WTC11 (cell line): ENCODE results near the gene LRRC14B.

Source experiments
- HMGA2 ChIP-seq: fragments of 250-450 bp; sonication (Bioruptor Pico); IDR thresholded peaks from 2 replicates; pipeline ENCODE4 v1.4.0; 2021; ENCODE audit warnings: mild to moderate bottlenecking, moderate library complexity
- IRF2 ChIP-seq: sonication (generic); formaldehyde crosslinking; IDR thresholded peaks from 2 replicates; pipeline ENCODE4 v1.8.0; 2022; ENCODE audit warnings: low read depth, missing genetic modification reagents, borderline replicate concordance
- PRRX2 ChIP-seq: fragments of 250-450 bp; sonication (Bioruptor Pico); IDR thresholded peaks from 2 replicates; pipeline ENCODE4 v1.8.0; 2021; ENCODE audit warnings: mild to moderate bottlenecking
- TEAD1 ChIP-seq: sonication (generic); formaldehyde crosslinking; IDR thresholded peaks from 2 replicates; pipeline ENCODE4 v1.8.0; 2022; ENCODE audit warnings: mild to moderate bottlenecking, missing genetic modification reagents
- TP53 ChIP-seq: sonication (generic); formaldehyde crosslinking; IDR thresholded peaks from 2 replicates; pipeline ENCODE4 v1.8.1; 2023; ENCODE audit warnings: mild to moderate bottlenecking, missing genetic modification reagents
- ZNF121 ChIP-seq: sonication (generic); formaldehyde crosslinking; IDR thresholded peaks from 2 replicates; pipeline ENCODE4 v1.8.0; 2023; ENCODE audit warnings: missing genetic modification reagents
- TF ChIP-seq, protein P1 (sequence below): fragments of 200-600 bp; IDR thresholded peaks from 2 replicates; pipeline ENCODE4 v1.8.0; 2022; ENCODE audit warnings: antibody characterized with exemption
- TF ChIP-seq, protein P2 (sequence below): sonication (generic); formaldehyde crosslinking; conservative IDR thresholded peaks from 2 replicates; pipeline ENCODE4 v1.8.1; 2023; ENCODE audit warnings: mild to moderate bottlenecking, low read depth, missing genetic modification reagents, moderate library complexity
- TF ChIP-seq, protein P3 (sequence below): sonication (generic); formaldehyde crosslinking; IDR thresholded peaks from 2 replicates; pipeline ENCODE4 v1.8.1; 2022; ENCODE audit warnings: missing genetic modification reagents, borderline replicate concordance
- TF ChIP-seq, protein P4 (sequence below): sonication (generic); formaldehyde crosslinking; IDR thresholded peaks from 2 replicates; pipeline ENCODE4 v1.8.1; 2022; ENCODE audit warnings: low read depth, missing genetic modification reagents, borderline replicate concordance
- TF ChIP-seq, protein P5 (sequence below): sonication (generic); formaldehyde crosslinking; IDR thresholded peaks from 2 replicates; pipeline ENCODE4 v1.8.0; 2022; ENCODE audit warnings: mild to moderate bottlenecking, missing genetic modification reagents

DNA sequence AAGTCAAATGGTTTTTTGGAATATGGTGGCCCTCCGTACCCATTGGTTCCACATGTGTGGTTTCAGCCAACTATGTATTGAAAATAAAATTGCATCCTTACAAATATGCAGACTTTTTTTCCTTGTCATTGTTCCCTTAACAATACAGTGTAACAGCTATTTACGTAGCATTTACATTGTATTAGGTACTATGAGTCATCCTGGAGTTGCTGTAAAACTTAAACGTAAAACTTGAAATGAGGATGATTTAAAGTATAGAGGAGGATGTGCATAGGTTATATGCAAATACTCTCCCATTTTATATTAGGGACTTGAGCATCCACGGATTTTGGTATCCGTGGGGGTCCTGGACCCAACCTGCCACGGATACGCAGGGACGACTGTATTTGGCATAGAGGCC lies 43.2 kb downstream of the LRRC14B start:
- TF ChIP-seq, protein P1, sequence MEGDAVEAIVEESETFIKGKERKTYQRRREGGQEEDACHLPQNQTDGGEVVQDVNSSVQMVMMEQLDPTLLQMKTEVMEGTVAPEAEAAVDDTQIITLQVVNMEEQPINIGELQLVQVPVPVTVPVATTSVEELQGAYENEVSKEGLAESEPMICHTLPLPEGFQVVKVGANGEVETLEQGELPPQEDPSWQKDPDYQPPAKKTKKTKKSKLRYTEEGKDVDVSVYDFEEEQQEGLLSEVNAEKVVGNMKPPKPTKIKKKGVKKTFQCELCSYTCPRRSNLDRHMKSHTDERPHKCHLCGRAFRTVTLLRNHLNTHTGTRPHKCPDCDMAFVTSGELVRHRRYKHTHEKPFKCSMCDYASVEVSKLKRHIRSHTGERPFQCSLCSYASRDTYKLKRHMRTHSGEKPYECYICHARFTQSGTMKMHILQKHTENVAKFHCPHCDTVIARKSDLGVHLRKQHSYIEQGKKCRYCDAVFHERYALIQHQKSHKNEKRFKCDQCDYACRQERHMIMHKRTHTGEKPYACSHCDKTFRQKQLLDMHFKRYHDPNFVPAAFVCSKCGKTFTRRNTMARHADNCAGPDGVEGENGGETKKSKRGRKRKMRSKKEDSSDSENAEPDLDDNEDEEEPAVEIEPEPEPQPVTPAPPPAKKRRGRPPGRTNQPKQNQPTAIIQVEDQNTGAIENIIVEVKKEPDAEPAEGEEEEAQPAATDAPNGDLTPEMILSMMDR, result no peak
- no peak for TF ChIP-seq IRF2 (CRISPR knock-in tag)
- TF ChIP-seq, protein P2, sequence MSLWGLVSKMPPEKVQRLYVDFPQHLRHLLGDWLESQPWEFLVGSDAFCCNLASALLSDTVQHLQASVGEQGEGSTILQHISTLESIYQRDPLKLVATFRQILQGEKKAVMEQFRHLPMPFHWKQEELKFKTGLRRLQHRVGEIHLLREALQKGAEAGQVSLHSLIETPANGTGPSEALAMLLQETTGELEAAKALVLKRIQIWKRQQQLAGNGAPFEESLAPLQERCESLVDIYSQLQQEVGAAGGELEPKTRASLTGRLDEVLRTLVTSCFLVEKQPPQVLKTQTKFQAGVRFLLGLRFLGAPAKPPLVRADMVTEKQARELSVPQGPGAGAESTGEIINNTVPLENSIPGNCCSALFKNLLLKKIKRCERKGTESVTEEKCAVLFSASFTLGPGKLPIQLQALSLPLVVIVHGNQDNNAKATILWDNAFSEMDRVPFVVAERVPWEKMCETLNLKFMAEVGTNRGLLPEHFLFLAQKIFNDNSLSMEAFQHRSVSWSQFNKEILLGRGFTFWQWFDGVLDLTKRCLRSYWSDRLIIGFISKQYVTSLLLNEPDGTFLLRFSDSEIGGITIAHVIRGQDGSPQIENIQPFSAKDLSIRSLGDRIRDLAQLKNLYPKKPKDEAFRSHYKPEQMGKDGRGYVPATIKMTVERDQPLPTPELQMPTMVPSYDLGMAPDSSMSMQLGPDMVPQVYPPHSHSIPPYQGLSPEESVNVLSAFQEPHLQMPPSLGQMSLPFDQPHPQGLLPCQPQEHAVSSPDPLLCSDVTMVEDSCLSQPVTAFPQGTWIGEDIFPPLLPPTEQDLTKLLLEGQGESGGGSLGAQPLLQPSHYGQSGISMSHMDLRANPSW (CRISPR knock-in tag), result no peak
- no peak for TF ChIP-seq TEAD1 (CRISPR knock-in tag)
- no peak for TF ChIP-seq PRRX2 (CRISPR knock-in tag)
- no peak for TF ChIP-seq HMGA2
- TF ChIP-seq TP53 (CRISPR knock-in tag), result no peak
- TF ChIP-seq, protein P3, sequence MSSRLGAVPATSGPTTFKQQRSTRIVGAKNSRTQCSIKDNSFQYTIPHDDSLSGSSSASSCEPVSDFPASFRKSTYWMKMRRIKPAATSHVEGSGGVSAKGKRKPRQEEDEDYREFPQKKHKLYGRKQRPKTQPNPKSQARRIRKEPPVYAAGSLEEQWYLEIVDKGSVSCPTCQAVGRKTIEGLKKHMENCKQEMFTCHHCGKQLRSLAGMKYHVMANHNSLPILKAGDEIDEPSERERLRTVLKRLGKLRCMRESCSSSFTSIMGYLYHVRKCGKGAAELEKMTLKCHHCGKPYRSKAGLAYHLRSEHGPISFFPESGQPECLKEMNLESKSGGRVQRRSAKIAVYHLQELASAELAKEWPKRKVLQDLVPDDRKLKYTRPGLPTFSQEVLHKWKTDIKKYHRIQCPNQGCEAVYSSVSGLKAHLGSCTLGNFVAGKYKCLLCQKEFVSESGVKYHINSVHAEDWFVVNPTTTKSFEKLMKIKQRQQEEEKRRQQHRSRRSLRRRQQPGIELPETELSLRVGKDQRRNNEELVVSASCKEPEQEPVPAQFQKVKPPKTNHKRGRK (CRISPR knock-in tag), result no peak
- TF ChIP-seq, protein P4, sequence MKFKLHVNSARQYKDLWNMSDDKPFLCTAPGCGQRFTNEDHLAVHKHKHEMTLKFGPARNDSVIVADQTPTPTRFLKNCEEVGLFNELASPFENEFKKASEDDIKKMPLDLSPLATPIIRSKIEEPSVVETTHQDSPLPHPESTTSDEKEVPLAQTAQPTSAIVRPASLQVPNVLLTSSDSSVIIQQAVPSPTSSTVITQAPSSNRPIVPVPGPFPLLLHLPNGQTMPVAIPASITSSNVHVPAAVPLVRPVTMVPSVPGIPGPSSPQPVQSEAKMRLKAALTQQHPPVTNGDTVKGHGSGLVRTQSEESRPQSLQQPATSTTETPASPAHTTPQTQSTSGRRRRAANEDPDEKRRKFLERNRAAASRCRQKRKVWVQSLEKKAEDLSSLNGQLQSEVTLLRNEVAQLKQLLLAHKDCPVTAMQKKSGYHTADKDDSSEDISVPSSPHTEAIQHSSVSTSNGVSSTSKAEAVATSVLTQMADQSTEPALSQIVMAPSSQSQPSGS (CRISPR knock-in tag), result no peak
- TF ChIP-seq ZNF121 (CRISPR knock-in tag), result no peak
- TF ChIP-seq, protein P5, sequence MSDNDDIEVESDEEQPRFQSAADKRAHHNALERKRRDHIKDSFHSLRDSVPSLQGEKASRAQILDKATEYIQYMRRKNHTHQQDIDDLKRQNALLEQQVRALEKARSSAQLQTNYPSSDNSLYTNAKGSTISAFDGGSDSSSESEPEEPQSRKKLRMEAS (CRISPR knock-in tag), result no peak
